ENCODE data around the gene CEP70.

DNA sequence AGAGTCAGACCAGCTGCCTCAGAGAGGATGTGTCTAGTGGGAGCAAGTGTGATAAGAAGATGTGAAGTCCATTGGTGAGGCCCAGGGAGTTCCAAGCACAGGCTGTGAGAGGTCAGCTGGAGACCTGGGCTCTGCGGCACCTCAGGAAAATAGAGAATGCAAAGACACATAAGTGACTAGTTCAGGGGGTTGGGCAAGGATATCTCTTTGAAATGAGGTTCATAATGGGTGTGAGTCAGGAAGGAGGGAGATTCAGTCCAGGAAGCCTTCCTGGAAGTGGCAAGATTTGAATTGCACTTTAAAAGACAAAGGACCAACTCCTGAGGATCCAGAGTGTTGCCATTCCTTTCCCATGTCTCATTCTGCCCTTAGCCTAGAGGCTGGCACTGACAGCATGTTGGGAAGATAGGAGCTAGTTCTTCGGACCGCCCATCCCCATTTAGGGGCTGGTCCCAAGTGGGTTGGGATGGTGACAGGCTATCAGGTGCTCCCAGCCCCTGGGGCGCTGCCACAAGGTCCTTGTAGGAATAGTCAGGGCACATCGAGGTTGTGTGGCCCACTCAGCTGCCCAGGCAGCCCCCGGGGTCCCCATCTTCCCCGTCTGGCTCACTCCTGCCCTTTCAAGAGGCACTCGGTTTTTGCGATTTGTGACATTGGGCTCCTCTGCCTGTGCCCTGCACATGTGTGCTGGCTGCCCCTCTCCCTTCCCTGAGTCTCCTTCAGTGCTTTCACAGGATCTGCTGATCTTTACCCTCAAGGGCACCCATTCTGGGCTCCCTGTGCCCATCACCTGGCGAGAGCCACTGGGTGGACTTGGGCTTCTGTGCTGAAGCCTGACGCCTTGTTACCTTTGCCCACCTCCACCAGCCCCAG is 136.0 kb downstream of the CEP70 start:
- TF ChIP-seq, protein P1, sequence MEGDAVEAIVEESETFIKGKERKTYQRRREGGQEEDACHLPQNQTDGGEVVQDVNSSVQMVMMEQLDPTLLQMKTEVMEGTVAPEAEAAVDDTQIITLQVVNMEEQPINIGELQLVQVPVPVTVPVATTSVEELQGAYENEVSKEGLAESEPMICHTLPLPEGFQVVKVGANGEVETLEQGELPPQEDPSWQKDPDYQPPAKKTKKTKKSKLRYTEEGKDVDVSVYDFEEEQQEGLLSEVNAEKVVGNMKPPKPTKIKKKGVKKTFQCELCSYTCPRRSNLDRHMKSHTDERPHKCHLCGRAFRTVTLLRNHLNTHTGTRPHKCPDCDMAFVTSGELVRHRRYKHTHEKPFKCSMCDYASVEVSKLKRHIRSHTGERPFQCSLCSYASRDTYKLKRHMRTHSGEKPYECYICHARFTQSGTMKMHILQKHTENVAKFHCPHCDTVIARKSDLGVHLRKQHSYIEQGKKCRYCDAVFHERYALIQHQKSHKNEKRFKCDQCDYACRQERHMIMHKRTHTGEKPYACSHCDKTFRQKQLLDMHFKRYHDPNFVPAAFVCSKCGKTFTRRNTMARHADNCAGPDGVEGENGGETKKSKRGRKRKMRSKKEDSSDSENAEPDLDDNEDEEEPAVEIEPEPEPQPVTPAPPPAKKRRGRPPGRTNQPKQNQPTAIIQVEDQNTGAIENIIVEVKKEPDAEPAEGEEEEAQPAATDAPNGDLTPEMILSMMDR (conservative IDR thresholded peaks at IDR 0.05; ENCODE audit: low read depth, low read length) = no peak
- TF ChIP-seq EZH2 (IDR thresholded peaks at IDR 0.05; ENCODE audit: borderline replicate concordance, low read depth, low read length, poor library complexity, severe bottlenecking) = no peak
